K562 (cell line): ENCODE measurements around the gene ZSCAN22. TPM values are rescaled to one million over a fixed set of nuclear protein-coding genes. Genes with fewer than 3 reads are reported as not detected.

Experiments
- GABPA ChIP-seq: fragments of 200-800 bp; sonication (Bioruptor generic); conservative IDR thresholded peaks from 2 replicates; pipeline ENCODE4 v1.6.1; 2016; ENCODE audit warnings: low read depth, missing genetic modification characterization, missing compliant biosample characterization
- KHSRP ChIP-seq: fragments of 450-650 bp; IDR thresholded peaks from 2 replicates; pipeline ENCODE4 v1.6.1; 2017
- SRF ChIP-seq, 2 experiments: fragments of 250-450, 450-650 bp in 1 of 2; sonication (Bioruptor Pico) in 1 of 2; sonication (generic) in 1 of 2; formaldehyde crosslinking; IDR thresholded peaks; 2 replicates each; pipeline versions ENCODE4 v1.5.0 to v1.5.1; 2020 to 2022; ENCODE audit warnings: mild to moderate bottlenecking in 1 of 2, missing genetic modification reagents in 1 of 2
- SRSF7 ChIP-seq: fragments of 200-400 bp; formaldehyde crosslinking; optimal IDR thresholded peaks from 2 replicates; pipeline ENCODE3; 2017; ENCODE audit warnings: mild to moderate bottlenecking, low read depth, low read length
- ZKSCAN1 ChIP-seq: fragments of 150-350 bp; IDR thresholded peaks from 2 replicates; pipeline ENCODE4 v1.6.1; 2016; ENCODE audit warnings: low read depth, low read length
- ZNF197 ChIP-seq: fragments of 200-800 bp; sonication (Bioruptor generic); IDR thresholded peaks from 2 replicates; pipeline ENCODE4 v1.6.1; 2016; ENCODE audit warnings: low read depth, missing genetic modification characterization, missing compliant biosample characterization
- ZNF780A ChIP-seq: fragments of 250-450 bp; sonication (Bioruptor Pico); IDR thresholded peaks from 2 replicates; pipeline ENCODE4 v1.5.0; 2021; ENCODE audit warnings: mild to moderate bottlenecking
- polyA plus RNA-seq, 8 experiments: library from polyadenylated mRNA; depleted of rRNA in 4 of 8; stranded (reverse) in 5 of 8; unstranded in 3 of 8; fragments of >200 nt; fragmentation: Nextera tagmentation in 2 of 8; fragmentation: Illumina TruSeq in 1 of 8; extraction: Ambion mirVana in 2 of 8; extraction: Trizol in 1 of 8; gene quantifications; 2 replicates each; pipeline versions ENCODE4 v1.2.1 to v1.2.3, GENCODE V29; 2011 to 2014; ENCODE audit warnings: inconsistent platforms in 1 of 8, missing spikeins in 1 of 8
- total RNA-seq, 7 experiments: library from RNA; depleted of rRNA in 6 of 7; stranded (reverse); fragments of >200 nt in 6 of 7; fragmentation: Illumina TruSeq in 2 of 7; extraction: Trizol in 2 of 7; gene quantifications; 2 replicates each; pipeline versions ENCODE4 v1.2.1 to v1.2.3, GENCODE V29; 2011 to 2021; ENCODE audit warnings: low replicate concordance in 1 of 7
- TF ChIP-seq, protein P1 (sequence below): sonication (generic); formaldehyde crosslinking; IDR thresholded peaks from 2 replicates; pipeline ENCODE4 v1.8.0; 2022; ENCODE audit warnings: mild to moderate bottlenecking, missing genetic modification reagents
- TF ChIP-seq, protein P2 (sequence below), 2 experiments: fragments of 450-650 bp; formaldehyde crosslinking in 1 of 2; IDR thresholded peaks; 2 replicates each; pipeline versions ENCODE4 v1.4.0 to v1.6.1; 2014 to 2020; ENCODE audit warnings: mild to moderate bottlenecking in 2 of 2, borderline replicate concordance in 1 of 2, low read depth in 1 of 2
- TF ChIP-seq, protein P3 (sequence below), 3 experiments: IDR thresholded peaks in 2 of 3; conservative IDR thresholded peaks in 1 of 3; 2 replicates each; pipeline ENCODE4 v1.5.1; 2011 to 2012; ENCODE audit warnings: low read length in 3 of 3, mild to moderate bottlenecking in 3 of 3, control low read depth in 2 of 3, improper control_type of control experiment in 1 of 3, inconsistent platforms in 1 of 3, low read depth in 1 of 3, mixed read lengths in 1 of 3, moderate library complexity in 1 of 3; ENCODE audit not compliant: insufficient read depth in 2 of 3
- TF ChIP-seq, protein P4 (sequence below): fragments of 450-650 bp; formaldehyde crosslinking; conservative IDR thresholded peaks from 2 replicates; pipeline ENCODE4 v1.4.0; 2022; ENCODE audit warnings: mild to moderate bottlenecking, missing genetic modification characterization
- TF ChIP-seq, protein P5 (sequence below): fragments of 450-650 bp; IDR thresholded peaks from one replicate; pipeline ENCODE4 v1.6.1; 2018; ENCODE audit warnings: mild to moderate bottlenecking, moderate library complexity; ENCODE audit not compliant: partially characterized antibody

Gene ZSCAN22
- total and polyA plus RNA-seq, 9 of the 15 experiments (the other 6 are each of a cell fraction or from before 2014, with no cell fraction given) = 0.98 to 5.3 (median 3.0) TPM

DNA sequence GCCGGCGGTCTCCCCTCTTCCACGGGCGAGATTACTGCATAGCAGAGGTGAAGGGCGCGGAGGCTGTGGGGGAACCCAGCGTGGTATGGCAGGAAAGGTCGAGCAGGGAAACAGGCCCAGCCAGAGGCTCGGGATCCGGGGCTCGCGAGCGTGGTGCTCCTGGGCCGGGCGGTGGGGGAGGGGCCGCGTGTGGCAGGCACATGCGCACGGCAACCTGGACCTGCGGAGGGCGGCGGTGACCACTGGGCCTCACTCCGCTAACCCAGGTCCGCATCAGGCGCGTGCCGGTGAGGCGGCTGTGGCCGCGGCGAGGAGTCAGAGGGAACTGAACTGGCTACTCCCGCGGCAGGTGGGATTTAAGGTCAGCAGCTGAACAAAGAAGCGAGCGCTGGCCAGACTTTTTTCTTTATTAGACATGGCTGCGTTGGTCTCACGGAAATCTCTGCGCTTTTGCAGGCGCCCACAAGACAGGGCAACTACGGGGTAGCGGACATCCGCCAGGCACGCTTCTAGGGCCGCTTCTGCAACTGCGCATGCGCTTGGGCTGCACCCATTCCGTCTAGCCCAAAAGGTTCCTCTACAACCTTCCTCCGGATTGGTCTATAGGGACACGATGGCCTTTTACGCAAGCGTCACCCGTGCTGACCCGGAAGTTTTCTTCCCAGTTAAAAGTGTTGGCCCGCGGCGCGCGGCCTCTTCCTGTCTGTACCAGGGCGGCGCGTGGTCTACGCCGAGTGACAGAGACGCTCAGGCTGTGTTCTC, 60.0 kb downstream of the ZSCAN22 start, which contains the start of gene RPS5 (continued):
- TF ChIP-seq, protein P1, sequence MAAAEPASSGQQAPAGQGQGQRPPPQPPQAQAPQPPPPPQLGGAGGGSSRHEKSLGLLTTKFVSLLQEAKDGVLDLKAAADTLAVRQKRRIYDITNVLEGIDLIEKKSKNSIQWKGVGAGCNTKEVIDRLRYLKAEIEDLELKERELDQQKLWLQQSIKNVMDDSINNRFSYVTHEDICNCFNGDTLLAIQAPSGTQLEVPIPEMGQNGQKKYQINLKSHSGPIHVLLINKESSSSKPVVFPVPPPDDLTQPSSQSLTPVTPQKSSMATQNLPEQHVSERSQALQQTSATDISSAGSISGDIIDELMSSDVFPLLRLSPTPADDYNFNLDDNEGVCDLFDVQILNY (CRISPR knock-in tag) = no peak
- TF ChIP-seq, protein P2, sequence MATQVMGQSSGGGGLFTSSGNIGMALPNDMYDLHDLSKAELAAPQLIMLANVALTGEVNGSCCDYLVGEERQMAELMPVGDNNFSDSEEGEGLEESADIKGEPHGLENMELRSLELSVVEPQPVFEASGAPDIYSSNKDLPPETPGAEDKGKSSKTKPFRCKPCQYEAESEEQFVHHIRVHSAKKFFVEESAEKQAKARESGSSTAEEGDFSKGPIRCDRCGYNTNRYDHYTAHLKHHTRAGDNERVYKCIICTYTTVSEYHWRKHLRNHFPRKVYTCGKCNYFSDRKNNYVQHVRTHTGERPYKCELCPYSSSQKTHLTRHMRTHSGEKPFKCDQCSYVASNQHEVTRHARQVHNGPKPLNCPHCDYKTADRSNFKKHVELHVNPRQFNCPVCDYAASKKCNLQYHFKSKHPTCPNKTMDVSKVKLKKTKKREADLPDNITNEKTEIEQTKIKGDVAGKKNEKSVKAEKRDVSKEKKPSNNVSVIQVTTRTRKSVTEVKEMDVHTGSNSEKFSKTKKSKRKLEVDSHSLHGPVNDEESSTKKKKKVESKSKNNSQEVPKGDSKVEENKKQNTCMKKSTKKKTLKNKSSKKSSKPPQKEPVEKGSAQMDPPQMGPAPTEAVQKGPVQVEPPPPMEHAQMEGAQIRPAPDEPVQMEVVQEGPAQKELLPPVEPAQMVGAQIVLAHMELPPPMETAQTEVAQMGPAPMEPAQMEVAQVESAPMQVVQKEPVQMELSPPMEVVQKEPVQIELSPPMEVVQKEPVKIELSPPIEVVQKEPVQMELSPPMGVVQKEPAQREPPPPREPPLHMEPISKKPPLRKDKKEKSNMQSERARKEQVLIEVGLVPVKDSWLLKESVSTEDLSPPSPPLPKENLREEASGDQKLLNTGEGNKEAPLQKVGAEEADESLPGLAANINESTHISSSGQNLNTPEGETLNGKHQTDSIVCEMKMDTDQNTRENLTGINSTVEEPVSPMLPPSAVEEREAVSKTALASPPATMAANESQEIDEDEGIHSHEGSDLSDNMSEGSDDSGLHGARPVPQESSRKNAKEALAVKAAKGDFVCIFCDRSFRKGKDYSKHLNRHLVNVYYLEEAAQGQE (IDR thresholded peaks at IDR 0.05; ENCODE audit: borderline replicate concordance) = no peak; the same call in 1 of the 2 replicates
- TF ChIP-seq, protein P2 (CRISPR knock-in tag; IDR thresholded peaks at IDR 0.05; ENCODE audit: low read depth) = no peak
- TF ChIP-seq SRSF7 = no peak
- TF ChIP-seq ZKSCAN1 = no peak; the same call in 1 of the 2 replicates
- no peak for TF ChIP-seq KHSRP
- TF ChIP-seq, protein P3, sequence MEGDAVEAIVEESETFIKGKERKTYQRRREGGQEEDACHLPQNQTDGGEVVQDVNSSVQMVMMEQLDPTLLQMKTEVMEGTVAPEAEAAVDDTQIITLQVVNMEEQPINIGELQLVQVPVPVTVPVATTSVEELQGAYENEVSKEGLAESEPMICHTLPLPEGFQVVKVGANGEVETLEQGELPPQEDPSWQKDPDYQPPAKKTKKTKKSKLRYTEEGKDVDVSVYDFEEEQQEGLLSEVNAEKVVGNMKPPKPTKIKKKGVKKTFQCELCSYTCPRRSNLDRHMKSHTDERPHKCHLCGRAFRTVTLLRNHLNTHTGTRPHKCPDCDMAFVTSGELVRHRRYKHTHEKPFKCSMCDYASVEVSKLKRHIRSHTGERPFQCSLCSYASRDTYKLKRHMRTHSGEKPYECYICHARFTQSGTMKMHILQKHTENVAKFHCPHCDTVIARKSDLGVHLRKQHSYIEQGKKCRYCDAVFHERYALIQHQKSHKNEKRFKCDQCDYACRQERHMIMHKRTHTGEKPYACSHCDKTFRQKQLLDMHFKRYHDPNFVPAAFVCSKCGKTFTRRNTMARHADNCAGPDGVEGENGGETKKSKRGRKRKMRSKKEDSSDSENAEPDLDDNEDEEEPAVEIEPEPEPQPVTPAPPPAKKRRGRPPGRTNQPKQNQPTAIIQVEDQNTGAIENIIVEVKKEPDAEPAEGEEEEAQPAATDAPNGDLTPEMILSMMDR (IDR thresholded peaks at IDR 0.05 in 2 of 3, conservative IDR thresholded peaks at IDR 0.05 in 1 of 3; ENCODE audit: insufficient read depth in 2 of 3, low read depth in 1 of 3, low read length in 3 of 3) = no peak
- TF ChIP-seq ZNF197 (CRISPR knock-in tag) = no peak
- no peak for TF ChIP-seq ZNF780A
- TF ChIP-seq GABPA (tag) = peak; percentile 98
- peak in 1 of 2 experiments; percentile 77; a peak in 1 of 4 replicates for TF ChIP-seq SRF (CRISPR knock-in tag; IDR thresholded peaks at IDR 0.05)
- TF ChIP-seq, protein P4, sequence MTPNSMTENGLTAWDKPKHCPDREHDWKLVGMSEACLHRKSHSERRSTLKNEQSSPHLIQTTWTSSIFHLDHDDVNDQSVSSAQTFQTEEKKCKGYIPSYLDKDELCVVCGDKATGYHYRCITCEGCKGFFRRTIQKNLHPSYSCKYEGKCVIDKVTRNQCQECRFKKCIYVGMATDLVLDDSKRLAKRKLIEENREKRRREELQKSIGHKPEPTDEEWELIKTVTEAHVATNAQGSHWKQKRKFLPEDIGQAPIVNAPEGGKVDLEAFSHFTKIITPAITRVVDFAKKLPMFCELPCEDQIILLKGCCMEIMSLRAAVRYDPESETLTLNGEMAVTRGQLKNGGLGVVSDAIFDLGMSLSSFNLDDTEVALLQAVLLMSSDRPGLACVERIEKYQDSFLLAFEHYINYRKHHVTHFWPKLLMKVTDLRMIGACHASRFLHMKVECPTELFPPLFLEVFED (CRISPR knock-in tag) = no peak
- TF ChIP-seq, protein P5, sequence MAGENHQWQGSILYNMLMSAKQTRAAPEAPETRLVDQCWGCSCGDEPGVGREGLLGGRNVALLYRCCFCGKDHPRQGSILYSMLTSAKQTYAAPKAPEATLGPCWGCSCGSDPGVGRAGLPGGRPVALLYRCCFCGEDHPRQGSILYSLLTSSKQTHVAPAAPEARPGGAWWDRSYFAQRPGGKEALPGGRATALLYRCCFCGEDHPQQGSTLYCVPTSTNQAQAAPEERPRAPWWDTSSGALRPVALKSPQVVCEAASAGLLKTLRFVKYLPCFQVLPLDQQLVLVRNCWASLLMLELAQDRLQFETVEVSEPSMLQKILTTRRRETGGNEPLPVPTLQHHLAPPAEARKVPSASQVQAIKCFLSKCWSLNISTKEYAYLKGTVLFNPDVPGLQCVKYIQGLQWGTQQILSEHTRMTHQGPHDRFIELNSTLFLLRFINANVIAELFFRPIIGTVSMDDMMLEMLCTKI = no peak
